IPS DF 6.9 (cell line): ENCODE measurements around the gene NTN1.

Source experiments
- DNase-seq: peaks from one replicate; pipeline ENCODE4 v3.0.0-alpha.2; 2013; ENCODE audit warnings: low read depth, low spot score
- H3K27ac ChIP-seq: one replicate; pipeline ENCODE4 v1.5.1; 2013; ENCODE audit warnings: low read length, control low read depth
- H3K27me3 ChIP-seq: 2 replicates; pipeline ENCODE4 v1.6.1; 2013; ENCODE audit warnings: mild to moderate bottlenecking, low read length; ENCODE audit not compliant: control insufficient read depth, insufficient read depth
- H3K36me3 ChIP-seq: 2 replicates; pipeline ENCODE4 v1.6.1; 2013; ENCODE audit warnings: low read length; ENCODE audit not compliant: control insufficient read depth, insufficient read depth
- H3K4me1 ChIP-seq: 2 replicates; pipeline ENCODE4 v1.6.1; 2013; ENCODE audit warnings: low read length; ENCODE audit not compliant: control insufficient read depth, insufficient read depth
- H3K4me3 ChIP-seq: 2 replicates; pipeline ENCODE4 v1.5.1; 2013; ENCODE audit warnings: mild to moderate bottlenecking, low read length
- H3K9me3 ChIP-seq: 2 replicates; pipeline ENCODE4 v1.6.1; 2013; ENCODE audit warnings: low read length, inconsistent platforms; ENCODE audit not compliant: control insufficient read depth, insufficient read depth
- WGBS: extraction: QIAGEN DNeasy Blood & Tissue Kit; methylation state at CpG from one replicate; pipeline ENCODE4 v1.1.7; 2013; ENCODE audit warnings: mixed read lengths, missing lambda C conversion rate; ENCODE audit not compliant: insufficient read length, insufficient coverage; 5-methylcytosine and 5-hydroxymethylcytosine counted together

NTN1 gene

DNA sequence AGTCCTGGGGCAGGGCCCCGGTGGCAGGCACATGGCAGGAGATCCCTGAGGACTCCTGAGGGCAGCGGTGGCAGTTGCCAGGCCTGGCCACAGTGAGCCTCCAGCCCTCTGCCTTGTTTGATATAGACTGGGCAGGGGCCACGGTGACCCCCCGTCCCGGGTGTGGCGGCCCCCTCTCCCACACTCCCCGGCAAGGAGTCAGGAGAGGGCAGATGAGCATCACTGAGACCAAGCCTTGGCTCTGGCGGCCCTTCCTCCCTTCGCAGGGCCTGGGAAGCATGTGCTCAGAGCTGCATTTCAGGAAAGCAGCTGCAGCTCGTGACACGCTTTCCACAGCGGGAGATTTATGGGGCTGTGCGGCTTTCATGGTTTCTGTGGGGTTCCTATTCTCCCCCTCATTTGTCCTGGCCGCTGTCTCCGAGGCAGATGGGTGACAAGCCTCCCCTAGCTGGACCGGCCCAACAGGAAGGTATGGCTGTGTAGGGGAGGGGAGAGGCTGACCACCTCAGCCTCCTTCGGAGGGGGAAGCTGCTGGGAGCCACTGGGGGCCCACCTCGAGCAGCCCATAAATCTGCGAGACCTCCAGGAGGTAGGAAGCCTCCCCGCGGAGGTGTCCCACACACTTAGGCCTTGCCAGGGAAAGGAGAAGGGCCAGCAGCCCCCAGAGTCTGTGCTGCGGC, 211.4 kb downstream of the NTN1 start:
- Histone ChIP-seq H3K4me1 (no peaks in the 10 kb centered on the region; the same call in 1 of the 2 replicates), H3K4me3 (no peak overlapping the region), H3K27ac (no peak overlapping the region), H3K27me3 (no peaks in the 10 kb centered on the region), H3K36me3 (no peaks in the 10 kb centered on the region), H3K9me3 (no peaks in the 10 kb centered on the region)
- DNase-seq: no peak
- no CpG with 5 or more reads among the region's 22 CpGs for WGBS

- WGBS: no CpG with 5 or more reads among the region's 9 CpGs
- Histone ChIP-seq H3K4me3 (no peak overlapping the region), H3K9me3 (no peaks in the 10 kb centered on the region), H3K27me3 (no peaks in the 10 kb centered on the region), H3K4me1 (no peaks in the 10 kb centered on the region; the same call in 1 of the 2 replicates), H3K27ac (no peak overlapping the region), H3K36me3 (no peaks in the 10 kb centered on the region)
- no peak for DNase-seq
Measured at GRCh38 chr17:9233271-9233599, 211.9 kb downstream of the NTN1 start.

DNA sequence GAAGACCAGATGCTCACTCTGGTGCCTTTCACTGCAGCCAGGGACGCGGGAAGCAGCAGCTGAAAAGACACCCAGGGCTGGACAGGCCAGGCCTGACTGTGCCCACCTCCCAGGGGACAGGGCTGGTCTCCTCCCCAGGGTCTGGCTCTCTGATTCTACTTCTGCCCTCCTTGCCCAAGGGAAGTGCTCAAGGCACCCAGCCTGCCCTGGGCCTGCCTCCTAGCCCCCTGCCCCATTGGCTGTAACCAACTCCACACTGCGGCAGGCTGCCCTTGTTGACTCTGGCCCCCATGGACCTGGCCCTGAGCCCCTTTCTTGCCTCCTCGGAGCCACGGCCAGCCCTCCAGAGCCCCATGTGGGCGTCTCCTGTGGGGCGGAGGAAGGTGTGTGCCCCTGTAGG, 212.5 kb downstream of the NTN1 start:
- WGBS: no CpG with 5 or more reads among the region's 7 CpGs

DNA sequence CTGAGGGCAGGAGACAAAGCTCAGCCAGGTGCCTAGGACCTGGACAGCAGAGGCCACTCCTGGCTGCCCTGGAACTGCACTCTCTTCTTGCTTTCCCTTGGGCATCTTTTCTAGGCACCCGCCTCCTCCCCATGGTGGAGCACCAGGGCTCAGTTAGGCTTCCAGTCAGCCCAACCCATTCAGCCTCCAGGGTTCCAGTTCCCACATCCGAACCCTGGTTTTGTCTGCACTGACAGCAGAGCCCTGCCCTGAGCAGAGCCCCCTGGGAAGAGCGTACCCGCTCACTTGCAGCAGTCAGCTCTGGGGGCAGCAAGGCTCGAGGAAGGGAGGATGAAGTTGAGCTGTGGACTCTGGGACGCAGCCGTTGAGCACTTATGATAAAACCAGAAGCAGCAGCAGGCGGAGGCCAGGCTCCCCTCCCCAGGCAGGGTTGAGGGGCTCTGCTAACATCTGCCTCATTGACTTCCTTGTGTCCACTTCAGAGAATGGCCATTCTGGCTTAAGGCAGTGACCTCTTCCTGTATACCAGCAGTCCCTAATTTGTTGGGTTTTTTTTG, 213.2 kb downstream of the NTN1 start:
- no peaks in the 10 kb centered on the region for H3K9me3 ChIP-seq
- no peak for DNase-seq
- no CpG with 5 or more reads among the region's 8 CpGs for WGBS
- peaks cover 3% of the 10 kb centered on the region for H3K4me1 ChIP-seq
- no peak overlapping the region for H3K27ac ChIP-seq
- no peaks in the 10 kb centered on the region for H3K36me3 ChIP-seq
- no peak overlapping the region for H3K4me3 ChIP-seq
- H3K27me3 ChIP-seq: no peaks in the 10 kb centered on the region

More for the DNA sequence above, 212.5 kb downstream of the NTN1 start:
- no peaks in the 10 kb centered on the region; the same call in 1 of the 2 replicates for H3K4me1 ChIP-seq
- no peaks in the 10 kb centered on the region for H3K27me3 ChIP-seq
- H3K27ac ChIP-seq: no peak overlapping the region
- H3K9me3 ChIP-seq: no peaks in the 10 kb centered on the region
- H3K4me3 ChIP-seq: no peak overlapping the region
- no peaks in the 10 kb centered on the region for H3K36me3 ChIP-seq
- no peak for DNase-seq

DNA sequence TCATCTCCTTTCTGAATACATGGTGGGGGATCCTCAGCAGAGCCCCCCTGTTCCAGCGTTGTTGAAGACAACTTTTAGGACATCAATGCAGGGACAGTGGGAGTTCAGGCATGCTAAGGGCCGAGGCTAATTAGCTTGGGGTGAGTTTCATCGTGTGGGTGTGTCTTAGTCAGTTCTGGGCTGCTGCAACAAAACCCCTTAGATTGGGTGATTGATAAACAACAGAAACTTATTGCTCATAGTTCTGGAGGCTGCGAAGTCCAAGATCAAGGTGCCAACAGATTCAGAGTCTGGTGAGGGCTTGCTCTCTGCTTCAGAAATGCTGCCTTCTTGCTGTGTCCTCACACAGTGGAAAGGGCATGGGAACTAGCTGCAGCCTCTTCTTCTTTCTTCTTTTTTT, 214.0 kb downstream of the NTN1 start:
- no peak for DNase-seq
- no peak overlapping the region for H3K4me3 ChIP-seq
- H3K27ac ChIP-seq: no peak overlapping the region
- H3K4me1 ChIP-seq: peaks cover 3% of the 10 kb centered on the region
- no CpG with 5 or more reads among the region's 4 CpGs for WGBS
- no peaks in the 10 kb centered on the region for H3K27me3 ChIP-seq
- no peaks in the 10 kb centered on the region for H3K36me3 ChIP-seq
- H3K9me3 ChIP-seq: no peaks in the 10 kb centered on the region

- no CpG with 5 or more reads among the region's 7 CpGs for whole genome bisulfite sequencing
- no peaks in the 10 kb centered on the region for H3K27me3 ChIP-seq
- no peak overlapping the region for H3K4me3 ChIP-seq
- H3K27ac ChIP-seq: no peak overlapping the region
- no peaks in the 10 kb centered on the region for H3K9me3 ChIP-seq
- H3K36me3 ChIP-seq: no peaks in the 10 kb centered on the region
- peaks cover 9% of the 10 kb centered on the region for H3K4me1 ChIP-seq
- DNase-seq: no peak
Measured at GRCh38 chr17:9236286-9237052, 215.2 kb downstream of the NTN1 start.

DNA sequence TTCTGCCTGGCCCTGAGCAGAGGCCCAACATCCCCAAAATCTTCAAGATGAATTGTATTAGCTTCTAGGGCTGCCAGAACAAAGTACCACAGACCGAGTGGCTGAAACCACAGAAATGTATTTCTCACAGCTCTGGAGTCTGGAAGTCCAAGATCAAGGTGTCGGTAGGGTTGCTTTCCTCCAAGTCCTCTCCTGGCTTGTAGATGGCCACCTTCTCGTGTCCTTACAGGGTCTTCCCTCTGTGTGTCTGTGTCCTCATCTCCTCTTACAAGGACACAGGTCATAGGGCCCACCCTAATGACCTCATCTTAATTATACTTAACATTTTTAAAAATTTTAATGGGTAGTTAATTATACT, 215.7 kb downstream of the NTN1 start:
- Histone ChIP-seq H3K4me3 (no peak overlapping the region), H3K9me3 (no peaks in the 10 kb centered on the region), H3K36me3 (no peaks in the 10 kb centered on the region), H3K27ac (no peak overlapping the region), H3K27me3 (no peaks in the 10 kb centered on the region), H3K4me1 (peaks cover 9% of the 10 kb centered on the region)
- no peak for DNase-seq
- no CpG with 5 or more reads among the region's 3 CpGs for WGBS

DNA sequence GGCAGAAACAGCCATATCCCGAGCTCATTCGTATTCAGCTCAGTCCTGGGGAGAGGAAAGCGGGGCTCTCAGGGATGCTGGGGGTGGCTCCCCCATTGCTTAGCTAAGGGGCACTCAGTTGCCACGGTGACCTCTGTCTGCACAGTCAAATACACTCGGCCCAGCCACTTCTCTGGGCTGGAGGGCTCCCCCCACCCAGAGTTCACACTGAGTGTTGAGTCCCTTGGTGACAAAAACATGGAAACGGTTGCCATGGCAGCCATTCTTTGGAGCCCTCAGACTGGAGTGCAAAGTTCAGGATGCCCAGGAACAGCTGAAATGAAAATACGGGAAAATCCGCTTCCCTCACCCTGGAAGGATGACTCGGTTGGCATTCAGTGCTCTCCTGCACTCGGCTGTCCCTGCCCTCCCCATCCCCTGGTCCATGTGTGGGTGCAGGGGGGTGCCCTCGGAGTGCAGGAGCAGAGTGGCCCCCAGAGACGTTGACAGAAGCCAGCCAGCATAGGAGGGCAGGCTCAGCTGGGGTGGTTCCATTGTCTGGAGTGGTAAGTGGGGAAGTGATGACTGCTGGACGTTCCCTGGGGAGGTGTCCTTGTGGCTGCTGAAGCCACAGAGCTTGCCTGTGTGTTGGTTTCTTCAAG, 216.5 kb downstream of the NTN1 start:
- peaks cover 14% of the 10 kb centered on the region for H3K4me1 ChIP-seq
- H3K4me3 ChIP-seq: no peak overlapping the region
- no peak for DNase-seq
- WGBS: no CpG with 5 or more reads among the region's 13 CpGs
- no peaks in the 10 kb centered on the region for H3K27me3 ChIP-seq
- no peak overlapping the region for H3K27ac ChIP-seq
- H3K36me3 ChIP-seq: no peaks in the 10 kb centered on the region; the same call in 1 of the 2 replicates
- no peaks in the 10 kb centered on the region for H3K9me3 ChIP-seq

GRCh38 chr17:9238340-9239245, 217.3 kb downstream of the NTN1 start:
- Histone ChIP-seq H3K27me3 (no peaks in the 10 kb centered on the region), H3K36me3 (no peaks in the 10 kb centered on the region; the same call in 1 of the 2 replicates), H3K27ac (no peak overlapping the region), H3K4me1 (peaks cover 14% of the 10 kb centered on the region), H3K9me3 (no peaks in the 10 kb centered on the region), H3K4me3 (no peak overlapping the region)
- no peak for DNase-seq
- WGBS: no CpG with 5 or more reads among the region's 12 CpGs
